Thyroid gland (tissue), 4 donors: ENCODE measurements around the gene SUDS3. TPM values are rescaled to one million over a fixed set of nuclear protein-coding genes. Genes with fewer than 3 reads are reported as not detected.

Experiments
- DNase-seq, 2 donors: peaks; one replicate each; pipeline ENCODE4 v3.0.0-alpha.2; 2019
- H3K27ac ChIP-seq, 3 donors: fragments of 200-600 bp; sonication (generic); 1 replicate in 2 of 3; 2 replicates in 1 of 3; pipeline ENCODE4 v1.5.1; 2016 to 2019; ENCODE audit warnings: mild to moderate bottlenecking in 1 of 3, moderate library complexity in 1 of 3
- H3K27me3 ChIP-seq: fragments of 200-600 bp; sonication (generic); one replicate; pipeline ENCODE4 v1.5.1; 2019
- H3K36me3 ChIP-seq, 2 donors: fragments of 200-600 bp; sonication (generic); one replicate each; pipeline ENCODE4 v1.5.1; 2016 to 2019
- H3K4me1 ChIP-seq, 2 donors: fragments of 200-600 bp; sonication (generic); one replicate each; pipeline ENCODE4 v1.5.1; 2017 to 2019
- H3K4me3 ChIP-seq, 3 donors: fragments of 200-600 bp; sonication (generic); replicated peaks in 1 of 3; 1 replicate in 2 of 3; 2 replicates in 1 of 3; pipeline ENCODE4 v1.5.1; 2016; ENCODE audit warnings: mild to moderate bottlenecking in 1 of 3
- H3K9me3 ChIP-seq: fragments of 200-600 bp; sonication (generic); one replicate; pipeline ENCODE4 v1.5.1; 2017
- CTCF ChIP-seq, 6 experiments: fragments of 200-600 bp in 3 of 6; fragments of 450-650 bp in 3 of 6; sonication (generic) in 3 of 6; IDR thresholded peaks; one replicate each; pipeline ENCODE4 v1.5.1; 2016 to 2019; ENCODE audit warnings: antibody characterized with exemption in 6 of 6, mild to moderate bottlenecking in 2 of 6, inconsistent platforms in 1 of 6, moderate library complexity in 1 of 6
- POLR2A ChIP-seq, 2 donors: fragments of 450-650 bp; IDR thresholded peaks; one replicate each; pipeline ENCODE4 v1.6.1; 2017; ENCODE audit warnings: antibody characterized with exemption in 2 of 2, mild to moderate bottlenecking in 2 of 2, moderate library complexity in 1 of 2
- WGBS, 2 donors: methylation state at CpG; one replicate each; pipeline ENCODE4 v1.1.5; 2017; 5-methylcytosine and 5-hydroxymethylcytosine counted together
- intact Hi-C: fragments of 100-400 bp; cut with DNase I; formaldehyde crosslinking; loops from one replicate; pipeline ENCODE4 v1.15.1; 2023
- total RNA-seq, 4 donors: library from RNA; depleted of rRNA; stranded (reverse); fragments of >200 nt; gene quantifications; one replicate each; pipeline ENCODE4 v1.2.3, GENCODE V29; 2016

Gene SUDS3
- total RNA-seq, 4 donors from 2014 or later: 56.5 to 75.7 (median 62.7) TPM

- H3K4me3 ChIP-seq: peak overlapping the region in 1 of 3 donors; percentile 80
These were observed 5.8 kb upstream of the SUDS3 start for GRCh38 chr12:118370601-118371000.

GRCh38 chr12:118371321-118372282 is 4.8 kb upstream of the SUDS3 start:
- H3K27me3 ChIP-seq: no peaks in the 10 kb centered on the region
- TF ChIP-seq POLR2A (IDR thresholded peaks at IDR 0.05) (no peak), CTCF (IDR thresholded peaks at IDR 0.05) (no peak)
- intact Hi-C loops: no loop called here
- H3K36me3 ChIP-seq: no peaks in the 10 kb centered on the region
- peaks cover 14 to 25% of the 10 kb centered on the region in 2 donors for H3K4me1 ChIP-seq
- peak overlapping the region in 2 of 3 donors; percentile 69 to 72 for H3K27ac ChIP-seq
- peak; percentile 46 to 52 for DNase-seq
- H3K9me3 ChIP-seq: no peaks in the 10 kb centered on the region
- WGBS, 2 donors: 0 to 1% methylated on average over 21 to 31 of the region's 60 CpGs
- peak overlapping the region; percentile 80 to 88 (median 84) for H3K4me3 ChIP-seq

More at GRCh38 chr12:118370601-118371000, 5.8 kb upstream of the SUDS3 start:
- intact Hi-C loops: no loop called here
- peak overlapping the region in 2 of 3 donors; percentile 22 to 69 for H3K27ac ChIP-seq
- H3K27me3 ChIP-seq: no peaks in the 10 kb centered on the region
- TF ChIP-seq POLR2A (IDR thresholded peaks at IDR 0.05) (no peak), CTCF (IDR thresholded peaks at IDR 0.05) (no peak)
- H3K4me1 ChIP-seq: peaks cover 14 to 22% of the 10 kb centered on the region in 2 donors
- DNase-seq: no peak
- no peaks in the 10 kb centered on the region for H3K9me3 ChIP-seq
- no peaks in the 10 kb centered on the region for H3K36me3 ChIP-seq
- 38 to 42% methylated on average over 3 of the region's 3 CpGs for WGBS, 2 donors

GRCh38 chr12:118372541-118373495 is 3.5 kb upstream of the SUDS3 start, which contains the start of gene TAOK3:
TSS of gene TAOK3 (minus strand) at chr12:118372907. CDS start at chr12:118255567, 117,340 bp downstream.
- Histone ChIP-seq H3K4me3 (peak within 1 kb of the TSS; percentile 80 to 88 (median 84)), H3K27ac (peak within 1 kb of the TSS; percentile 69 to 83 (median 78)), H3K27me3 (no peaks in the 10 kb centered on the region), H3K9me3 (no peaks in the 10 kb centered on the region), H3K4me1 (peaks cover 22 to 33% of the 10 kb centered on the region in 2 donors), H3K36me3 (no peaks in the 10 kb centered on the region)
- WGBS, 2 donors: 1% methylated on average over 31 to 46 of the region's 75 CpGs
- TF ChIP-seq CTCF (IDR thresholded peaks at IDR 0.05): no peak
- peak; percentile 60 to 88 for TF ChIP-seq POLR2A (IDR thresholded peaks at IDR 0.05)
- DNase-seq: peak; percentile 99
- intact Hi-C loops: no loop called here

- Histone ChIP-seq H3K9me3 (no peaks in the 10 kb centered on the region), H3K36me3 (no peaks in the 10 kb centered on the region), H3K27ac (peak overlapping the region; percentile 68 to 83 (median 78)), H3K27me3 (no peaks in the 10 kb centered on the region), H3K4me1 (peaks cover 22 to 36% of the 10 kb centered on the region in 2 donors), H3K4me3 (peak overlapping the region in 2 of 3 donors; percentile 75 to 80)
- no peak for DNase-seq
- intact Hi-C loops: no loop called here
- TF ChIP-seq POLR2A (IDR thresholded peaks at IDR 0.05): no peak
- TF ChIP-seq CTCF (IDR thresholded peaks at IDR 0.05): no peak
- 57 to 69% methylated on average over 5 of the region's 5 CpGs for WGBS, 2 donors
These were observed 2.7 kb upstream of the SUDS3 start for GRCh38 chr12:118373616-118374015.
